Glomerular visceral epithelial cell (primary cell): ENCODE measurements around the gene EHD1.
A peak's percentile ranks its signal among the peaks of the same experiment; 100 is the strongest.

ENCODE experiments used
- DNase-seq: peaks from one replicate; pipeline ENCODE4 v3.0.0-alpha.2; 2016; ENCODE audit errors: extremely low spot score

Gene EHD1

GRCh38 chr11:64890522-64890939 is 12.1 kb upstream of the EHD1 start:
- DNase-seq = no peak

GRCh38 chr11:64888729-64889511 is 10.5 kb upstream of the EHD1 start:
- no peak for DNase-seq

- no peak for DNase-seq
These were observed 9.9 kb upstream of the EHD1 start for GRCh38 chr11:64888406-64888728.

GRCh38 chr11:64887757-64888405 is 9.5 kb upstream of the EHD1 start:
- DNase-seq = peak; percentile 71

- DNase-seq = no peak
These were observed 8.9 kb upstream of the EHD1 start for GRCh38 chr11:64887234-64887756.

- DNase-seq = peak; percentile 46
These were observed 7.2 kb upstream of the EHD1 start for GRCh38 chr11:64885367-64886286.

- no peak for DNase-seq
These were observed 5.6 kb upstream of the EHD1 start for GRCh38 chr11:64884019-64884418.

- no peak for DNase-seq
These were observed 5.2 kb upstream of the EHD1 start for GRCh38 chr11:64883575-64883974.

- no peak for DNase-seq
These were observed 3.8 kb upstream of the EHD1 start for GRCh38 chr11:64882243-64882642.

GRCh38 chr11:64881476-64881875 is 3.1 kb upstream of the EHD1 start:
- DNase-seq = no peak

GRCh38 chr11:64880240-64881001 is 2.0 kb upstream of the EHD1 start:
- no peak for DNase-seq

GRCh38 chr11:64879244-64879900 is 951 bp upstream of the EHD1 start:
- DNase-seq = no peak

GRCh38 chr11:64878223-64878493 is 263 bp downstream of the EHD1 start:
- DNase-seq = no peak

- DNase-seq = no peak
These were observed 815 bp downstream of the EHD1 start for GRCh38 chr11:64877390-64878222.

GRCh38 chr11:64876835-64877341 is 1.5 kb downstream of the EHD1 start:
- DNase-seq = peak; percentile 60

- no peak for DNase-seq
These were observed 2.1 kb downstream of the EHD1 start for GRCh38 chr11:64876229-64876750.

GRCh38 chr11:64875369-64876228 is 2.8 kb downstream of the EHD1 start:
- DNase-seq = no peak

GRCh38 chr11:64874308-64875240 is 3.8 kb downstream of the EHD1 start:
- DNase-seq = no peak
